Trophoblast cell (in vitro differentiated cells and primary cell): ENCODE results near the gene PPIB.

Source experiments
- DNase-seq, 2 donors: peaks; one replicate each; pipeline ENCODE4 v3.0.0-alpha.2; 2016
- H2AFZ ChIP-seq: 2 replicates; pipeline ENCODE4 v1.6.1; 2013; ENCODE audit warnings: low read length, moderate library complexity, mild to moderate bottlenecking; ENCODE audit not compliant: insufficient read depth, poor library complexity
- H2AK5ac ChIP-seq: 2 replicates; pipeline ENCODE4 v1.6.1; 2013; ENCODE audit warnings: mild to moderate bottlenecking, low read length
- H2BK120ac ChIP-seq: 2 replicates; pipeline ENCODE4 v1.6.1; 2013; ENCODE audit warnings: low read length, mild to moderate bottlenecking, moderate library complexity; ENCODE audit not compliant: insufficient read depth, poor library complexity
- H2BK12ac ChIP-seq: 2 replicates; pipeline ENCODE4 v1.6.1; 2013; ENCODE audit warnings: mild to moderate bottlenecking, low read length, moderate library complexity
- H2BK5ac ChIP-seq: 2 replicates; pipeline ENCODE4 v1.6.1; 2013; ENCODE audit warnings: low read length, low read depth, moderate library complexity, mild to moderate bottlenecking; ENCODE audit not compliant: poor library complexity
- H3K14ac ChIP-seq: 2 replicates; pipeline ENCODE4 v1.6.1; 2013; ENCODE audit warnings: mild to moderate bottlenecking, low read length
- H3K18ac ChIP-seq: 2 replicates; pipeline ENCODE4 v1.6.1; 2013; ENCODE audit warnings: mild to moderate bottlenecking, low read length
- H3K23ac ChIP-seq: 2 replicates; pipeline ENCODE4 v1.6.1; 2013; ENCODE audit warnings: low read length
- H3K27ac ChIP-seq: 2 replicates; pipeline ENCODE4 v1.5.1; 2013; ENCODE audit warnings: low read depth, mild to moderate bottlenecking, inconsistent platforms, low read length, moderate library complexity
- H3K27me3 ChIP-seq: 2 replicates; pipeline ENCODE4 v1.6.1; 2013; ENCODE audit warnings: inconsistent platforms, mild to moderate bottlenecking, low read length, moderate library complexity; ENCODE audit not compliant: insufficient read depth
- H3K36me3 ChIP-seq, 2 experiments: 1 replicate in 1 of 2; 2 replicates in 1 of 2; pipeline ENCODE4 v1.6.1; 2013; ENCODE audit warnings: low read length in 2 of 2, mild to moderate bottlenecking in 2 of 2, moderate library complexity in 1 of 2; ENCODE audit not compliant: insufficient read depth in 2 of 2, control insufficient read depth in 1 of 2
- H3K4ac ChIP-seq: 2 replicates; pipeline ENCODE4 v1.6.1; 2013; ENCODE audit warnings: low read depth, mild to moderate bottlenecking, low read length, moderate library complexity
- H3K4me1 ChIP-seq, 2 experiments: 1 replicate in 1 of 2; 2 replicates in 1 of 2; pipeline ENCODE4 v1.6.1; 2013; ENCODE audit warnings: low read length in 2 of 2, mild to moderate bottlenecking in 2 of 2, moderate library complexity in 1 of 2; ENCODE audit not compliant: insufficient read depth in 2 of 2, control insufficient read depth in 1 of 2
- H3K4me2 ChIP-seq: 2 replicates; pipeline ENCODE4 v1.6.1; 2013; ENCODE audit warnings: inconsistent platforms, mild to moderate bottlenecking, low read length, moderate library complexity
- H3K4me3 ChIP-seq: 2 replicates; pipeline ENCODE4 v1.5.1; 2013; ENCODE audit warnings: mild to moderate bottlenecking, low read depth, low read length, inconsistent platforms
- H3K79me1 ChIP-seq: one replicate; pipeline ENCODE4 v1.6.1; 2013; ENCODE audit warnings: low read length
- H3K79me2 ChIP-seq: 2 replicates; pipeline ENCODE4 v1.6.1; 2013; ENCODE audit warnings: low read length, mild to moderate bottlenecking; ENCODE audit not compliant: control insufficient read depth, insufficient read depth, poor library complexity
- H3K9ac ChIP-seq: 2 replicates; pipeline ENCODE4 v1.6.1; 2013; ENCODE audit warnings: mild to moderate bottlenecking, low read length
- H3K9me3 ChIP-seq: 2 replicates; pipeline ENCODE4 v1.6.1; 2013; ENCODE audit warnings: low read depth, mild to moderate bottlenecking, control low read depth, inconsistent platforms, low read length; ENCODE audit not compliant: insufficient read depth
- H4K12ac ChIP-seq: 2 replicates; pipeline ENCODE4 v1.6.1; 2013; ENCODE audit warnings: low read depth, mild to moderate bottlenecking, low read length, moderate library complexity
- H4K8ac ChIP-seq: 2 replicates; pipeline ENCODE4 v1.6.1; 2013; ENCODE audit warnings: low read depth, mild to moderate bottlenecking, low read length, moderate library complexity
- H4K91ac ChIP-seq: one replicate; pipeline ENCODE4 v1.6.1; 2013; ENCODE audit warnings: low read depth, mild to moderate bottlenecking, low read length, moderate library complexity
- WGBS: extraction: QIAGEN DNeasy Blood & Tissue Kit; methylation state at CpG from one replicate; pipeline ENCODE4 v1.1.7; 2013; ENCODE audit warnings: missing lambda C conversion rate; ENCODE audit not compliant: insufficient read length, insufficient coverage; ENCODE audit errors: extremely low coverage; 5-methylcytosine and 5-hydroxymethylcytosine counted together

PPIB gene

GRCh38 chr15:64151727-64152506, 10.9 kb downstream of the PPIB start, which contains the start of gene SNX22:
TSS of gene SNX22 (plus strand) at chr15:64151731. CDS start at chr15:64151776, 45 bp downstream.
- WGBS = no CpG with 5 or more reads among the region's 83 CpGs

GRCh38 chr15:64149893-64150578, 12.8 kb downstream of the PPIB start:
- H3K4ac ChIP-seq = no peak overlapping the region
- no peak overlapping the region for H3K18ac ChIP-seq
- no peak overlapping the region for H3K14ac ChIP-seq
- H4K91ac ChIP-seq = no peak overlapping the region
- H3K4me1 ChIP-seq = peaks cover 4 to 14% of the 10 kb centered on the region in 2 experiments
- no peaks in the 10 kb centered on the region for H3K79me2 ChIP-seq
- no CpG with 5 or more reads among the region's 9 CpGs for WGBS
- no peak overlapping the region for H3K4me2 ChIP-seq
- H4K8ac ChIP-seq = no peak overlapping the region
- no peak overlapping the region for H3K4me3 ChIP-seq
- H2BK5ac ChIP-seq = no peak overlapping the region
- no peak overlapping the region for H2AK5ac ChIP-seq
- peaks cover 2% of the 10 kb centered on the region for H3K79me1 ChIP-seq
- H2AFZ ChIP-seq = no peak overlapping the region
- no peak overlapping the region for H4K12ac ChIP-seq
- no peak overlapping the region for H3K9ac ChIP-seq
- H2BK12ac ChIP-seq = no peak overlapping the region
- H3K27me3 ChIP-seq = peaks cover 16% of the 10 kb centered on the region
- peaks cover under 1 to 8% of the 10 kb centered on the region in 2 experiments for H3K36me3 ChIP-seq
- no peak for DNase-seq
- no peak overlapping the region for H3K23ac ChIP-seq
- no peak overlapping the region for H3K27ac ChIP-seq
- no peaks in the 10 kb centered on the region for H3K9me3 ChIP-seq
- no peak overlapping the region for H2BK120ac ChIP-seq

More at GRCh38 chr15:64151727-64152506, 10.9 kb downstream of the PPIB start, which contains the start of gene SNX22:
- Histone ChIP-seq H3K27ac (no peak within 1 kb of the TSS), H3K36me3 (peaks cover 17 to 19% of the 10 kb centered on the region in 2 experiments), H3K18ac (no peak within 1 kb of the TSS), H2BK5ac (no peak within 1 kb of the TSS), H3K14ac (no peak within 1 kb of the TSS), H3K4me3 (peak within 1 kb of the TSS; percentile 68), H3K23ac (no peak within 1 kb of the TSS), H3K4me1 (peaks cover 4 to 14% of the 10 kb centered on the region in 2 experiments), H2BK12ac (no peak within 1 kb of the TSS), H3K9me3 (no peaks in the 10 kb centered on the region), H3K4ac (no peak within 1 kb of the TSS), H3K9ac (no peak within 1 kb of the TSS), H3K79me1 (peaks cover 2% of the 10 kb centered on the region), H2AK5ac (no peak within 1 kb of the TSS), H3K4me2 (peak within 1 kb of the TSS; percentile 94), H2AFZ (peak within 1 kb of the TSS; percentile 59), H4K8ac (peak within 1 kb of the TSS; percentile 13), H3K79me2 (no peaks in the 10 kb centered on the region), H3K27me3 (peaks cover 16% of the 10 kb centered on the region), H2BK120ac (no peak within 1 kb of the TSS), H4K12ac (no peak within 1 kb of the TSS), H4K91ac (no peak within 1 kb of the TSS)
- DNase-seq = peak in 1 of 2 donors; percentile 21

- Histone ChIP-seq H4K12ac (no peak overlapping the region), H3K36me3 (peaks cover 2 to 11% of the 10 kb centered on the region in 2 experiments), H3K4me3 (no peak overlapping the region), H4K91ac (no peak overlapping the region), H3K9ac (no peak overlapping the region), H3K79me2 (no peaks in the 10 kb centered on the region), H2AK5ac (no peak overlapping the region), H2AFZ (no peak overlapping the region), H2BK5ac (no peak overlapping the region), H3K4me1 (peaks cover 4 to 14% of the 10 kb centered on the region in 2 experiments), H3K4me2 (no peak overlapping the region), H3K23ac (no peak overlapping the region), H3K18ac (no peak overlapping the region), H3K27me3 (peaks cover 16% of the 10 kb centered on the region), H3K27ac (no peak overlapping the region), H2BK120ac (no peak overlapping the region), H3K79me1 (peaks cover 2% of the 10 kb centered on the region), H2BK12ac (no peak overlapping the region), H4K8ac (no peak overlapping the region), H3K9me3 (no peaks in the 10 kb centered on the region), H3K4ac (no peak overlapping the region), H3K14ac (no peak overlapping the region)
- peak in 1 of 2 donors; percentile 54 for DNase-seq
Measured at GRCh38 chr15:64149424-64149823, 13.4 kb downstream of the PPIB start.

GRCh38 chr15:64148581-64148980, 14.2 kb downstream of the PPIB start:
- DNase-seq = peak; percentile 57 to 78
- H2AFZ ChIP-seq = no peak overlapping the region
- no peak overlapping the region for H3K23ac ChIP-seq
- H4K91ac ChIP-seq = no peak overlapping the region
- no peak overlapping the region for H3K4ac ChIP-seq
- H2BK12ac ChIP-seq = no peak overlapping the region
- peaks cover 2% of the 10 kb centered on the region for H3K79me1 ChIP-seq
- H3K9ac ChIP-seq = no peak overlapping the region
- no peak overlapping the region for H4K12ac ChIP-seq
- H3K9me3 ChIP-seq = no peaks in the 10 kb centered on the region
- H3K14ac ChIP-seq = no peak overlapping the region
- H3K4me2 ChIP-seq = no peak overlapping the region
- H4K8ac ChIP-seq = no peak overlapping the region
- no peak overlapping the region for H2BK120ac ChIP-seq
- no peaks in the 10 kb centered on the region for H3K79me2 ChIP-seq
- no peak overlapping the region for H2AK5ac ChIP-seq
- H2BK5ac ChIP-seq = no peak overlapping the region
- no CpG with 5 or more reads among the region's 3 CpGs for WGBS
- peaks cover 4 to 14% of the 10 kb centered on the region in 2 experiments for H3K4me1 ChIP-seq
- H3K36me3 ChIP-seq = peaks cover 6 to 12% of the 10 kb centered on the region in 2 experiments
- no peak overlapping the region for H3K27ac ChIP-seq
- H3K27me3 ChIP-seq = peaks cover 16% of the 10 kb centered on the region
- H3K4me3 ChIP-seq = no peak overlapping the region
- H3K18ac ChIP-seq = no peak overlapping the region
